ENCODE data around the gene CAMK1D.

- TF ChIP-seq JUN (IDR thresholded peaks at IDR 0.05; ENCODE audit: borderline replicate concordance, insufficient read depth, insufficient read length, low read depth): no peak
- no peak for TF ChIP-seq MAX (IDR thresholded peaks at IDR 0.05; ENCODE audit: insufficient read depth, insufficient read length)
- TF ChIP-seq CTCF (IDR thresholded peaks at IDR 0.05; ENCODE audit: extremely low read depth in 1 of 2, insufficient read depth in 1 of 2, low read depth in 1 of 2, low read length in 2 of 2): no peak
- no peak for TF ChIP-seq POLR2A (IDR thresholded peaks at IDR 0.05; ENCODE audit: low read depth, low read length)
Observed at GRCh38 chr10:12512332-12513002, 163.1 kb downstream of the CAMK1D start.

Measured in endothelial cell of umbilical vein (primary cell).